GM10248 (cell line): ENCODE results near the gene PLEKHG4.

Experiments
- CTCF ChIA-PET: fragments of 300-600 bp; sonication (Branson Sonifier 250); formaldehyde crosslinking; extraction: SDS; loops from one replicate; lab custom pipeline; 2021; ENCODE audit warnings: antibody characterized with exemption; lab: Yijun Ruan, JAX
- POLR2A ChIA-PET: fragments of 350-650 bp; sonication (Branson Sonifier 250); formaldehyde crosslinking; extraction: SDS; loops from one replicate; lab custom pipeline; 2020; ENCODE audit warnings: antibody characterized with exemption; lab: Yijun Ruan, JAX
- DNase-seq: peaks from one replicate; pipeline ENCODE4 v3.0.0; 2012; ENCODE audit errors: extremely low spot score
- CTCF ChIP-seq: IDR thresholded peaks from 2 replicates; pipeline ENCODE4 v1.5.1; 2012; ENCODE audit warnings: mild to moderate bottlenecking, low read depth; ENCODE audit errors: extremely low read depth, missing control alignments, control extremely low read depth

The PLEKHG4 gene

GRCh38 chr16:67299269-67299668, 19.9 kb downstream of the PLEKHG4 start:
- POLR2A ChIA-PET = no interaction called here
- CTCF ChIA-PET = interaction anchor here (0.8 to 1.1 kb wide), 3 partner anchors 15 to 129 kb away, joined by 3 to 4 read pairs (median 3); partner anchors contain the start of gene ZDHHC1
- no peak for DNase-seq
- TF ChIP-seq CTCF = no peak

- DNase-seq = no peak
- POLR2A ChIA-PET = no interaction called here
- CTCF ChIA-PET = interaction anchor here (1.4 kb wide), 1 partner anchor 15 kb away, joined by 3 read pairs; no protein-coding TSS in a partner anchor
- no peak for TF ChIP-seq CTCF
Measured at GRCh38 chr16:67301080-67301782, 21.9 kb downstream of the PLEKHG4 start.

- ChIA-PET CTCF (interaction anchor here (1.0 to 1.4 kb wide), 4 partner anchors 16 to 96 kb away, joined by 3 read pairs; no protein-coding TSS in a partner anchor), POLR2A (no interaction called here)
- DNase-seq = no peak
- TF ChIP-seq CTCF = no peak
Measured at GRCh38 chr16:67302076-67302475, 22.7 kb downstream of the PLEKHG4 start.

GRCh38 chr16:67302970-67303369, 23.6 kb downstream of the PLEKHG4 start:
- ChIA-PET POLR2A (no interaction called here), CTCF (interaction anchor here (1.0 to 1.4 kb wide), 3 partner anchors 17 to 95 kb away, joined by 3 read pairs; no protein-coding TSS in a partner anchor)
- TF ChIP-seq CTCF = no peak
- DNase-seq = no peak

- ChIA-PET CTCF (no interaction called here), POLR2A (no interaction called here)
- DNase-seq = no peak
- TF ChIP-seq CTCF = no peak
Measured at GRCh38 chr16:67304020-67304419, 24.7 kb downstream of the PLEKHG4 start.

- DNase-seq = no peak
- CTCF ChIA-PET = no interaction called here
- POLR2A ChIA-PET = no interaction called here
- no peak for TF ChIP-seq CTCF
Measured at GRCh38 chr16:67305216-67306071, 26.1 kb downstream of the PLEKHG4 start.
